HepG2 (cell line): ENCODE data around the gene BPIFB2. TPM values are rescaled to one million over a fixed set of nuclear protein-coding genes. Genes with fewer than 3 reads are reported as not detected.
A peak's percentile ranks its signal among the peaks of the same experiment; 100 is the strongest.

Experiments
- BRCA1 ChIP-seq: sonication (generic); formaldehyde crosslinking; IDR thresholded peaks from 2 replicates; pipeline ENCODE4 v1.4.0; 2020; ENCODE audit warnings: missing genetic modification reagents
- ERF ChIP-seq: IDR thresholded peaks from 2 replicates; pipeline ENCODE4 v1.6.1; 2018; ENCODE audit warnings: missing biosample characterization, missing genetic modification reagents
- EZH2 ChIP-seq: conservative IDR thresholded peaks from 2 replicates; pipeline ENCODE4 v1.6.1; 2012; ENCODE audit warnings: mild to moderate bottlenecking, low read depth, low read length, moderate library complexity
- HNRNPH1 ChIP-seq: fragments of 200-400 bp; formaldehyde crosslinking; optimal IDR thresholded peaks from 2 replicates; pipeline ENCODE3; 2017; ENCODE audit warnings: mild to moderate bottlenecking, low read depth, low read length
- NFE2L2 ChIP-seq: fragments of 150-350 bp; IDR thresholded peaks from 2 replicates; pipeline ENCODE4 v1.6.1; 2014; ENCODE audit warnings: low read length
- NFYC ChIP-seq: IDR thresholded peaks from 2 replicates; pipeline ENCODE4 v1.6.1; 2016; ENCODE audit warnings: missing genetic modification reagents, missing compliant biosample characterization
- NR2F6 ChIP-seq, 2 experiments: IDR thresholded peaks; 2 replicates each; pipeline ENCODE4 v1.6.1; 2016; ENCODE audit warnings: antibody characterized with exemption in 1 of 2, mild to moderate bottlenecking in 1 of 2
- PPARG ChIP-seq: conservative IDR thresholded peaks from 2 replicates; pipeline ENCODE4 v1.6.1; 2016; ENCODE audit warnings: missing biosample characterization, missing genetic modification reagents
- SRSF4 ChIP-seq: fragments of 200-400 bp; formaldehyde crosslinking; IDR thresholded peaks from one replicate; pipeline ENCODE4 v1.6.1; 2018; ENCODE audit warnings: mild to moderate bottlenecking, low read depth, low read length, moderate library complexity; ENCODE audit not compliant: poor library complexity, severe bottlenecking
- ZFP36L2 ChIP-seq: sonication (generic); formaldehyde crosslinking; IDR thresholded peaks from 2 replicates; pipeline ENCODE4 v1.4.0; 2020; ENCODE audit warnings: missing genetic modification reagents
- ZNF101 ChIP-seq: sonication (generic); formaldehyde crosslinking; IDR thresholded peaks from 2 replicates; pipeline ENCODE4 v1.4.0; 2020; ENCODE audit warnings: mild to moderate bottlenecking, low read depth, missing genetic modification reagents, borderline replicate concordance
- ZNF549 ChIP-seq: sonication (generic); formaldehyde crosslinking; IDR thresholded peaks from 2 replicates; pipeline ENCODE4 v1.5.0; 2020; ENCODE audit warnings: missing genetic modification reagents
- ZNF646 ChIP-seq: sonication (generic); formaldehyde crosslinking; IDR thresholded peaks from 2 replicates; pipeline ENCODE4 v1.9.0; 2021; ENCODE audit warnings: mild to moderate bottlenecking, missing genetic modification reagents
- ZNF83 ChIP-seq: sonication (generic); formaldehyde crosslinking; IDR thresholded peaks from 2 replicates; pipeline ENCODE4 v1.4.0; 2020; ENCODE audit warnings: missing genetic modification reagents, mild to moderate bottlenecking, borderline replicate concordance
- ZSCAN25 ChIP-seq: sonication (generic); formaldehyde crosslinking; IDR thresholded peaks from 2 replicates; pipeline ENCODE4 v1.8.0; 2022; ENCODE audit warnings: mild to moderate bottlenecking, missing genetic modification reagents
- ZSCAN31 ChIP-seq: sonication (generic); formaldehyde crosslinking; IDR thresholded peaks from 2 replicates; pipeline ENCODE4 v1.5.0; 2020; ENCODE audit warnings: low read depth, mild to moderate bottlenecking, missing genetic modification reagents
- polyA plus RNA-seq, 8 experiments: library from polyadenylated mRNA; depleted of rRNA in 3 of 8; stranded (reverse) in 7 of 8; unstranded in 1 of 8; fragments of >200 nt; fragmentation: Illumina TruSeq in 4 of 8; extraction: Trizol in 4 of 8; gene quantifications; 2 replicates each; pipeline versions ENCODE4 v1.2.1 to v1.2.3, GENCODE V29; 2011 to 2016; ENCODE audit warnings: low read depth in 4 of 8, missing spikeins in 1 of 8, mixed read lengths in 1 of 8; ENCODE audit not compliant: insufficient read depth in 1 of 8
- total RNA-seq, 5 experiments: library from RNA; depleted of rRNA; stranded (reverse); fragments of >200 nt; fragmentation: Illumina TruSeq; extraction: Trizol; gene quantifications; 2 replicates each; pipeline ENCODE4 v1.2.3, GENCODE V29; 2016; ENCODE audit warnings: low read depth in 1 of 5
- TF ChIP-seq, protein P1 (sequence below): sonication (generic); formaldehyde crosslinking; IDR thresholded peaks from 2 replicates; pipeline ENCODE4 v1.4.0; 2020; ENCODE audit warnings: missing genetic modification reagents, borderline replicate concordance
- TF ChIP-seq, protein P2 (sequence below): sonication (generic); formaldehyde crosslinking; IDR thresholded peaks from 2 replicates; pipeline ENCODE4 v1.8.1; 2023; ENCODE audit warnings: mild to moderate bottlenecking, missing genetic modification reagents, borderline replicate concordance
- TF ChIP-seq, protein P3 (sequence below): sonication (generic); formaldehyde crosslinking; IDR thresholded peaks from 2 replicates; pipeline ENCODE4 v1.4.0; 2020; ENCODE audit warnings: missing genetic modification reagents

BPIFB2 gene
- total and polyA plus RNA-seq, 2 of the 13 experiments (the other 11 are each of a cell fraction or from before 2014, with no cell fraction given), result 54.5 to 902 TPM

DNA sequence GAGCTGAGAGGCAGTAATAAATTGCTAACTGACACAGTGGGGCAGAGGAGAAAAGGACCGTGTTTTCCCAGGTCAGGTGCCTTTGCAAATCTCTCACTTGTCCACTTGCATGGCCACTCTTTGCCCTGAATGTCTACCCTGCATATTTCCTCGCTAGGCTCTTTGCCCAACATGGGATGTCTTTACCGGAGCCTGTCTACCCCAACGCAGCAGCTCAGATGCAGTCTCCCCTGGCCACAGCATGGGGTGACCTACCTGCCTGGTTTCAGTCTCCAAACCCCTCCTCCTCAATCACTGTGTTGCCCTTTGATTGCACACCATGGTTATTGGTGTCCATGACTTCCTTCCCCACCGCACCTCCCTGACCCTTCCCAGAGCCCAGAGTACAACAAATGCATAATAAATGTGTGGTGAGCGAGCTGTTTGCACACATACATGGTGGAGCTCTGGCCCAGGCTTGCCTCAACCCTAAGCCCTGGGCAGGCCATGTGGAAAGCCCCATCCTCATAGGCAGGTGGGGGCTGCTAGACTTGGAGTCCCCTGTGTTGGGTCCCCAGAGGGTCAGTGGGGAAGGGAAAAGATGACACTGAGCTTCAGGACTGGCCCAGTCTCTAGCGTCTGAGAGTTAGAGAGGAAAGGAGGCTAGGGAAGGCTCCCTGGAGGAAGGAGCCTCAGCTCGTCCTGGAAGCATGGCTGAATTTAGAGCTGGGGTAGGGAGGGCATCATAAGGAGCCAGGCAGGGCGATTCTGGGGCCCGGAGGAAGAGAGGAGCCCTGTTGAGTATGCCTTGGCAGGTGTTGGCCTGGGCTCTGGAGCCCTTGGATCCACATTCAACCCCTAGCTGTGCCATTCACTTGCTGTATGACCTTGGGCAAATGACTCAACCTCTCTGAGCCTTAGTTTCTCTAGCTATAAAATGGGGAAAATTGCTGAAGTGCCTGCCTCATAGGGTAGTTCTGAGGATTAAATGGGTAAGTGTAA, 19.6 kb downstream of the BPIFB2 start (continued):
- TF ChIP-seq NR2F6 (IDR thresholded peaks at IDR 0.05) (no peak), NR2F6 (CRISPR knock-in tag; IDR thresholded peaks at IDR 0.05) (no peak), SRSF4 (no peak), ZNF83 (no peak), ZSCAN25 (CRISPR knock-in tag) (no peak), ZNF646 (0 out of 2 replicates have a peak, but pooled peaks have one; percentile 30), NFE2L2 (no peak), ZFP36L2 (CRISPR knock-in tag) (no peak), BRCA1 (CRISPR knock-in tag) (no peak), ERF (CRISPR knock-in tag) (no peak; the same call in 1 of the 2 replicates), PPARG (no peak), HNRNPH1 (peak; percentile 58), ZSCAN31 (CRISPR knock-in tag) (no peak), EZH2 (no peak), ZNF549 (no peak), NFYC (CRISPR knock-in tag) (no peak), ZNF101 (CRISPR knock-in tag) (no peak)
- TF ChIP-seq, protein P1, sequence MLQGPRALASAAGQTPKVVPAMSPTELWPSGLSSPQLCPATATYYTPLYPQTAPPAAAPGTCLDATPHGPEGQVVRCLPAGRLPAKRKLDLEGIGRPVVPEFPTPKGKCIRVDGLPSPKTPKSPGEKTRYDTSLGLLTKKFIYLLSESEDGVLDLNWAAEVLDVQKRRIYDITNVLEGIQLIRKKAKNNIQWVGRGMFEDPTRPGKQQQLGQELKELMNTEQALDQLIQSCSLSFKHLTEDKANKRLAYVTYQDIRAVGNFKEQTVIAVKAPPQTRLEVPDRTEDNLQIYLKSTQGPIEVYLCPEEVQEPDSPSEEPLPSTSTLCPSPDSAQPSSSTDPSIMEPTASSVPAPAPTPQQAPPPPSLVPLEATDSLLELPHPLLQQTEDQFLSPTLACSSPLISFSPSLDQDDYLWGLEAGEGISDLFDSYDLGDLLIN, result no peak
- TF ChIP-seq, protein P2, sequence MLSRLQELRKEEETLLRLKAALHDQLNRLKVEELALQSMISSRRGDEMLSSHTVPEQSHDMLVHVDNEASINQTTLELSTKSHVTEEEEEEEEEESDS (CRISPR knock-in tag), result no peak
- TF ChIP-seq, protein P3, sequence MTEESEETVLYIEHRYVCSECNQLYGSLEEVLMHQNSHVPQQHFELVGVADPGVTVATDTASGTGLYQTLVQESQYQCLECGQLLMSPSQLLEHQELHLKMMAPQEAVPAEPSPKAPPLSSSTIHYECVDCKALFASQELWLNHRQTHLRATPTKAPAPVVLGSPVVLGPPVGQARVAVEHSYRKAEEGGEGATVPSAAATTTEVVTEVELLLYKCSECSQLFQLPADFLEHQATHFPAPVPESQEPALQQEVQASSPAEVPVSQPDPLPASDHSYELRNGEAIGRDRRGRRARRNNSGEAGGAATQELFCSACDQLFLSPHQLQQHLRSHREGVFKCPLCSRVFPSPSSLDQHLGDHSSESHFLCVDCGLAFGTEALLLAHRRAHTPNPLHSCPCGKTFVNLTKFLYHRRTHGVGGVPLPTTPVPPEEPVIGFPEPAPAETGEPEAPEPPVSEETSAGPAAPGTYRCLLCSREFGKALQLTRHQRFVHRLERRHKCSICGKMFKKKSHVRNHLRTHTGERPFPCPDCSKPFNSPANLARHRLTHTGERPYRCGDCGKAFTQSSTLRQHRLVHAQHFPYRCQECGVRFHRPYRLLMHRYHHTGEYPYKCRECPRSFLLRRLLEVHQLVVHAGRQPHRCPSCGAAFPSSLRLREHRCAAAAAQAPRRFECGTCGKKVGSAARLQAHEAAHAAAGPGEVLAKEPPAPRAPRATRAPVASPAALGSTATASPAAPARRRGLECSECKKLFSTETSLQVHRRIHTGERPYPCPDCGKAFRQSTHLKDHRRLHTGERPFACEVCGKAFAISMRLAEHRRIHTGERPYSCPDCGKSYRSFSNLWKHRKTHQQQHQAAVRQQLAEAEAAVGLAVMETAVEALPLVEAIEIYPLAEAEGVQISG, result no peak
